NK-92 (cell line): Measurements from ENCODE around the gene MYL11.
A peak's percentile ranks its signal among the peaks of the same experiment; 100 is the strongest.

Experiments
- DNase-seq: peaks from one replicate; lab custom pipeline; 2025; ENCODE audit not compliant: unreplicated experiment; lab: John Stamatoyannopoulos, UW

MYL11 gene

DNA sequence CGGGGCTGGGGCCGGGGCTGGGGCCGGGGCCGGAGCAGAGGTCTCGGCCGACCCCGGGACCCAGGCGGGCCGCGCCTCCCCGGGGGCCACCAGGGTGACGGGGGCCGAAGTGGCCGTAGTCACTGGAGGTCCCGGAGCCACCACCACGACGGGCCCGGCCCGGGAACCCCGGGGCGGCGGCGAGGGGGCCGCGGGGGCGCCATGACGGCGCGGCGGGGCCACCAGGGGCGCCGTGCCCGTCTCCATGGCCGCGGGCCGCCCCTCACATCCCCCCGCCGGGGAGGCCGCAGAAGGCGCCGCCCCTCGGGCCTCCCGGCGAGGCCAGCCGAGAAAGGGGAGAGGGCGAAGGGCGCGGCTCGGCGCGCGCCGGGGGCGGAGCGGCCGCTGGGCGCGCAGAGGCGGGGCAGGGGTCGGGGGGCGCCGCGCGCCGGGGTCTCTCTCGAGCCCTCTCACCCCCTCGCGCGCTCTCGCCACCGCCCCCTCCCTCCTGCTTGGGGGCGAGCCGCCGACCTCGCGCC, 4.6 kb upstream of the MYL11 start:
- no peak for DNase-seq

DNA sequence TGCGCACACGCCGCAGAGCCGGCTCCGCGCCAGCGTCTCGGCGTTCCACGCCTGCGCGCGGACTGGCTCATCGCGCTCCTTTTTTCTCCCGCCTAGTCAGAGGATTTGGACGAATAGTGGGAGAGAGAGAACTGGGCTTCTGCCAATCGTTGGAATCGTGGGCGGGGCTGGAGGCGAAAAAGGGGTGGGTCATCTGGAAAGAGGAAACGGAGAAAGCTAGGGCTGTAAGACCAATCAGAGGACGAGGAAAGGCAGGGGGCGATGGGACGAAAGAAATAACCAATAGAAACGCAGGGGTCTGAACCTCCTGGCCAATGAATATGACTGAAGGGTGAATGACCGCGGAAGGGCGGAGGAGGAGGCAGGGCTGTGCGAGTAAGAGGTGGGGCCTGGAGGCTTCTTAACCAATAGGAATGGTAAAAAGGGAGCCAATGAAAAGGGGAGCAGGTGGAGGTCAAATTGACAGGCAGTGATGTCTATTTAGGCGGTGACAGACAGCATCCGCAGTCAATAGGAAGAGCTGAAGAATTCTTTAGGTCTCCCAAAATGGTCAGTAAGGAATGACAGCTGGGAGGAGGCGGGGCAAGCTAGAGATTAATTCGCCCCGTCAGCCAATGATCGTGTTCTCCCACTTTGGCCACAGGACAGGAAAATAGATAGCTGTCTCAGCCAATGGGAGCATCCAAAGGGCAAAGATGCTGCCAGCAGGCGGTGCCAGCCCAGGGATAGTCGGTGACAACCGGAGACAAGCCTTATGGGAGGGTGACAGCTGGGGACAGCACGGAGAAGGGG, 4.0 kb upstream of the MYL11 start, which contains the start of gene TBC1D10B:
TSS of gene TBC1D10B (minus strand) at position 39 of the 792 bp plus-strand sequence. CDS start 311 bp downstream, outside the sequence.
- peak; percentile 98 for DNase-seq

DNA sequence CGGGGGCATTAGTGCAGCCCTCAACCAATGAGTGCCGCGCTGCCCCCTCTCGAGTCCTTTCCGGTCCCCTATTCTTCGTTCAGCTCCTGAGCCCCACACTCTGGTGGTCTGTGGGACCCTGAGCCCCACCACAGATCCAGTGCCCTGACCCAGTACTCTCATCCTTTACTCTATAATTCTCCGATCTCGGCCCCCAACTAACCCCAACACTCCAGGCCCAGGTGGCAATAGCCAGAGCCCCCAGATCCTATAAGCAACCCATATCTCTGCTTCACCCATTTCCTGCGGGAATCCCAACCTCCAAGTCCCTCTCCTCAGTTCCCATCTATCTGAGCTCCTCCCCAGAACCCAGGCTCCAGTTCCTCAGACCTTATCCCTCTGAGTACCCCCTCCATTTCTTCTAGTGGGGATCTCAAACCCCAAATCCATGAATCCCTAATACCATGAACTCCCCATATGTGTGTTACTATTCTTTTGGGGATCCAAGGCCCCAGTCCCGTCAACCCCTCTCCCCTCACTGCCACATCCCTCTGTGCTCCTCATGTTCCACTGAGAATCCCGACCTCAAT, 3.3 kb upstream of the MYL11 start:
- DNase-seq: no peak

GRCh38 chr16:30372038-30372712, 2.4 kb upstream of the MYL11 start:
- no peak for DNase-seq

DNA sequence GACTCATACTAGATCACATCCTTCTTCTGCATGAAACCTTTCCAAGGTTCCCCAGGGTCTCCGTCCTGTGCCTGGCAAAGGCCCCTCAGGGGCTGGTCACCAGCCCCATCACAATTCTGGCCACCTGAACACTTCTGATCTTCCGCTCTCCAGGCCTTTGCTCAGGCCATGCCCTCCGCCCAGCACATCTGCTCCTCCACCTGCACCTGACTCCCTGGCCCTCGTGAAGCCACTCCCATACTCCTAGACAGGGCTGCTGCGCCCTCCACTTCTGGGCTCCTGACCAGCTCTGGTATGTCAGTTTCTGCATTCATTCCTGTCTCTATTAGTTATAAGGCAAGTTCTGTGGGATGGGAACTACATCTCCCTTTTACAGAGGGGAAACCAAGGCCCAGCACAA, 1.9 kb upstream of the MYL11 start:
- DNase-seq: no peak

DNA sequence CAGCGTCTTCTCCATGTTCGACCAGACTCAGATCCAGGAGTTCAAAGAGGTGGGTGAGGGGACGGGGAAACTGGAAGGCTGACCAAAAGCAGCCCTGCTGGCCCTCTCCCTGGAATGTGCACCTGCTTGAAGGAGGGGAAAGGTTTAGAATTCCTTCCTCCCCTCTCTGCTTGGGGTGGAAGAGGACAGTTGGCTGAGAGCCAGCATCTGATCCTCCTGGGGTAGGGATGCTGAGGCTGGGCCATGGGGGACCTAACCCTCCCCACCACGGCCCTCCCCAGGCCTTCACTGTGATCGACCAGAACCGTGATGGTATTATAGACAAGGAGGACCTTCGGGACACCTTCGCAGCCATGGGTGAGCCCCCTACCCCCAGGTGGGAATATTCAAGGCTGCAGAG, 1.3 kb downstream of the MYL11 start:
- no peak for DNase-seq

GRCh38 chr16:30376461-30376902, 1.9 kb downstream of the MYL11 start:
- DNase-seq: no peak

GRCh38 chr16:30377050-30377811, 2.6 kb downstream of the MYL11 start:
- DNase-seq: no peak

GRCh38 chr16:30377812-30378235, 3.2 kb downstream of the MYL11 start:
- DNase-seq: no peak

DNA sequence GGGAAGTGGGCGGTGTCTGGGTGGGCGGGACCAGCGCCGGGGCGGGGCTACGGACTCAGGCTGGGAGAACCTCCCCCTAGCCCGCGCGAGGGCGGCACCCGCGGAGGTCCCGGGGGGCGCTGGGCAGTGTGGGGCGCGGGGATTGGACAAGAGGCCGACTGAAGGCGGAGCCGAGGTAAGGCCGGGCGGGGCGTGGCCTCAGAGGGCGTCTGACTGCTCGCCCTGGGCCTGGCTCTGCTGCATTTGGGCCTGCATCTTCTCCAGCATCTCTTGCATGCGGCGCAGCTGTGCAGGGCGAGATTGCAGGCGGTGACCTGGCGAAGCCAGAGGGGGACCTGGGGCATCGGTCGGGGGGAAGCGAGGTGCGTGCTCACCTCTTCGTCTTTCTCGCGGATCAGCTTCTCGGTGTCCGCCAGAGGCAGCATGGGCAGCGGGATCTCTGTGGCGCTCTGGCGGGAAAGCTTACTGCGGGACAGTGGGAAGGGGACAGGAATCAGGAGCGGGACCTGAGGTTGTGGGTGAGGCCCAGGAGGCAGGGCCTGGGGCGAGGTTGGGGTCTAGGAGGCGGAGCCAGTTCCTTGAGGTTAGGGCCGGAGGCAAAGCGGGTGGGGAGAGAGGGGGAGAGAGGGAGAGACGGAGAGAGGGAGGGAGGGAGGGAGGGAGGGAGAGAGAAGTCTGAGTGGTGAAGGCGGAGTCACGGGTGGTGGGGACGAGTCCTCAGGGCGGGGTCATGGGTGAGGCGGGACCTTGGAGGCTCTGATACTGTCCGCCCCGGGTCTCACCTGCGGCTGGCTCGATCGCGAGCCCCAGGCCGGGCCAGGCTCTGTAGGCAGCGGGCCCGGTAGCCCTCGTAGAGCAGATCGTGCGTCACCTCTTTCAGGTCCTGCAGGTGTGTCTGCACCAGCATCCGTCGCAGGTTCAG, 3.9 kb downstream of the MYL11 start:
- peak; percentile 82 for DNase-seq

GRCh38 chr16:30379158-30379783, 4.7 kb downstream of the MYL11 start:
- DNase-seq: no peak

GRCh38 chr16:30380072-30380802, 5.6 kb downstream of the MYL11 start:
- DNase-seq: no peak

- no peak for DNase-seq
These were observed 6.2 kb downstream of the MYL11 start for GRCh38 chr16:30380803-30381208.

- DNase-seq: no peak
These were observed 6.9 kb downstream of the MYL11 start for GRCh38 chr16:30381291-30382041.

- DNase-seq: no peak
These were observed 7.7 kb downstream of the MYL11 start, which contains the start of gene SEPTIN1 for GRCh38 chr16:30382111-30382881. SEPTIN1 (minus strand) TSS chr16:30382561; CDS start chr16:30382542, 19 bp downstream.

DNA sequence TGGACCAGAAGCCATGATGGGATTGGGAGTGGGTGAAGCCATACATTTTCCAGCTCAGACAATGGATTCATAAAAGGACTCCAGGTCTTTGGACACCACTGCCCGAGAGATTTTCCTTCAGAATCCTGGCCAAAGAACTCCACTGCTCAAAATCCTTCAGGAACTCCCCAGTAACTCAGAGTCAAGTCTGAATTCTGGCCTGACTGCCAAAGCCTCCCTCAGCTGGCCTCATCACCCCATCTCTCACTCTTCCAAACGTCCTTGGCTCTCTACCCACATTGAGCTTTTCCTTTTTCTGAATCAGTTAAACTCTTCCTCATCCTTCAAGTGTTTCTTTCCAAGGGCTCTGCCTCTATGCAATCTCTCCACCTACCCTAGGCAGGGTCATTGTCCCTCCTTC, 8.9 kb downstream of the MYL11 start:
- DNase-seq: no peak

DNA sequence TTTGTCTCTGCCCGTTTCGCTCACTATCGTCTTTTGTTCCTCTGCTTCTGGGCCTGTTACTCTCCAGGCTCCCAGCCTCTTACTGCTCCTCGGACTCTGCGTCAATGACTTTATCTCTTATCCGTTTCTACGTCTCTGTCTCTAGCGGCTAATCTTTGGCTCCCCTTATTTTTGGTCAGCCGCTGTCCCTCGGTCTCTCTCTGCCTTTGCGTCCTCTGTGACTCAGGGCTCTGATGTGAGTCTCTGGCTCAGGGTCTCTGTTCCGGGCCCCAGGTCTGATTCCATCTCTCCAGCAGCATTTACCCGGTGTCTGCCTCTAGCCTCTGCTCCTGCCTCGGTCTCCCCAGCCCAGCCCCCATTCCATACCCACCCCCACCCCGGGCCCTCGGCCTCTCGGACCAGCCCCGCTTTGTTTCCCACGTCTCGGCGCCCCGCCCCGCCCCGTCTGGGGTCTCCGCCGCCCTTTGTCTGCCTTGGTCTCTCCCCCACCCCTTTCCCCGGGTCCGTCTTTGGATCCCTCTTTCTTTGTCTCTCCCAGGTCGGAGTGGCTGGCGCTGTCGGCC, 20.1 kb downstream of the MYL11 start:
- no peak for DNase-seq
